H54 (cell line): ENCODE data around the gene CDH20.

Source experiments
- DNase-seq: peaks from one replicate; pipeline ENCODE4 v3.0.0; 2011; ENCODE audit warnings: low spot score, mixed read lengths; ENCODE audit not compliant: insufficient read length
- FAIRE-seq: peaks from 3 replicates; lab custom pipeline; 2011; peaks lifted over from hg19 to GRCh38; lab: Jason Lieb, UNC
- POLR2A ChIP-seq: IDR thresholded peaks from 2 replicates; pipeline ENCODE4 v1.6.1; 2011; ENCODE audit warnings: low read depth, mild to moderate bottlenecking, low read length

Gene CDH20

GRCh38 chr18:61572871-61573270, 239.6 kb downstream of the CDH20 start:
- FAIRE-seq (no peak), DNase-seq (no peak)
- TF ChIP-seq POLR2A = no peak

GRCh38 chr18:61574665-61575064, 241.4 kb downstream of the CDH20 start:
- TF ChIP-seq POLR2A = no peak
- no peak for FAIRE-seq
- DNase-seq = no peak

- DNase-seq (no peak), FAIRE-seq (no peak)
- TF ChIP-seq POLR2A = no peak
These were observed 242.2 kb downstream of the CDH20 start for GRCh38 chr18:61575419-61575818.

- DNase-seq (no peak), FAIRE-seq (no peak)
- no peak for TF ChIP-seq POLR2A
These were observed 245.6 kb downstream of the CDH20 start for GRCh38 chr18:61578846-61579245.

- FAIRE-seq = no peak
- no peak for DNase-seq
These were observed 246.4 kb downstream of the CDH20 start for GRCh38 chr18:61579581-61579980.

GRCh38 chr18:61580046-61580445, 246.8 kb downstream of the CDH20 start:
- no peak for DNase-seq
- TF ChIP-seq POLR2A = no peak
- no peak for FAIRE-seq

More at GRCh38 chr18:61579581-61579980, 246.4 kb downstream of the CDH20 start:
- TF ChIP-seq POLR2A = no peak

- FAIRE-seq (no peak), DNase-seq (peak; percentile 28)
- TF ChIP-seq POLR2A = no peak
These were observed 248.5 kb downstream of the CDH20 start for GRCh38 chr18:61581578-61582201.

GRCh38 chr18:61582202-61582710, 249.0 kb downstream of the CDH20 start:
- DNase-seq (no peak), FAIRE-seq (no peak)
- TF ChIP-seq POLR2A = no peak

- no peak for TF ChIP-seq POLR2A
- DNase-seq (no peak), FAIRE-seq (no peak)
These were observed 250.3 kb downstream of the CDH20 start for GRCh38 chr18:61583548-61583947.

- TF ChIP-seq POLR2A = no peak
- DNase-seq = no peak
- FAIRE-seq = no peak
These were observed 254.6 kb downstream of the CDH20 start for GRCh38 chr18:61587865-61588264.

- DNase-seq (no peak), FAIRE-seq (no peak)
These were observed 256.0 kb downstream of the CDH20 start for GRCh38 chr18:61589053-61589723.

GRCh38 chr18:61589724-61590065, 256.5 kb downstream of the CDH20 start:
- no peak for FAIRE-seq
- no peak for TF ChIP-seq POLR2A
- no peak for DNase-seq

More at GRCh38 chr18:61589053-61589723, 256.0 kb downstream of the CDH20 start:
- no peak for TF ChIP-seq POLR2A

GRCh38 chr18:61591253-61591652, 258.0 kb downstream of the CDH20 start:
- DNase-seq = no peak
- no peak for TF ChIP-seq POLR2A
- no peak for FAIRE-seq

- FAIRE-seq = no peak
- DNase-seq = no peak
- TF ChIP-seq POLR2A = no peak
These were observed 262.5 kb downstream of the CDH20 start for GRCh38 chr18:61595615-61596251.
